Activated CD4-positive, alpha-beta T cell treated with anti-CD3 and anti-CD28 coated beads, Interleukin-2, amount 10 ng/mL, durations not matched to agents 24 days and 14 days (primary cell): ENCODE data around the gene MALRD1. TPM values are rescaled to one million over a fixed set of nuclear protein-coding genes. Genes with fewer than 3 reads are reported as not detected.

ENCODE experiments used
- DNase-seq: peaks from one replicate; pipeline ENCODE4 v3.0.0; 2022
- H3K27ac Mint-ChIP-seq: one replicate; pipeline ENCODE4 v1.8.0; 2022; ENCODE audit warnings: mild to moderate bottlenecking, mixed read lengths
- H3K27me3 Mint-ChIP-seq: one replicate; pipeline ENCODE4 v1.8.0; 2022; ENCODE audit warnings: mixed read lengths
- H3K36me3 Mint-ChIP-seq: one replicate; pipeline ENCODE4 v1.8.0; 2022; ENCODE audit warnings: low read depth, mild to moderate bottlenecking, mixed read lengths
- H3K4me1 Mint-ChIP-seq: one replicate; pipeline ENCODE4 v1.8.0; 2021; ENCODE audit warnings: mixed read lengths
- H3K4me3 Mint-ChIP-seq: one replicate; pipeline ENCODE4 v1.8.0; 2022; ENCODE audit warnings: mild to moderate bottlenecking, moderate library complexity, mixed read lengths
- H3K9me3 Mint-ChIP-seq: one replicate; pipeline ENCODE4 v1.8.0; 2021; ENCODE audit warnings: mixed read lengths
- intact Hi-C: fragments of 100-400 bp; cut with micrococcal nuclease; formaldehyde crosslinking; loops from one replicate; pipeline ENCODE4 v1.15.1; 2023
- total RNA-seq: library from RNA; stranded (reverse); gene quantifications from 2 replicates; pipeline ENCODE4 v1.2.3, GENCODE V29; 2022

MALRD1 gene
- total RNA-seq, 1 donor from 2014 or later = not detected

DNA sequence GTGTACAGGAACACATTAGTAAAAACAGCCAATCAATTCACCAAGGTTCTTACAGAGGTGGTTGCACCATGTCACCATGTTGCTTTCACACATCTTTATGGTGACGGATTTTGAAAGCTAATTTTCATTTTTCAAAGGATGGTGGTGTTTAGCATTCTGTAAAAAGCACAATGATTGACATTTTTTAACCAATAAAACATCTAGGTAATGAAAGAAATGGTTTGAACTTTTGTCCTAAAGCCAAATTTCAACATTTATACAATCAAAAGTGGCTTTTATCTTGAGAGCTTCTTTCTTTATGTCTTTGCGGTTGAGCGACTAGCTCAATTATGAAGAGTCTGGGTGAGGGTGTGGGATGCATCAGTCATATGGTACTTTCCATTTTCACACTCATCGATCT lies 94.4 kb downstream of the MALRD1 start:
- Mint-ChIP-seq H3K4me3 (no peak overlapping the region), H3K36me3 (no peaks in the 10 kb centered on the region), H3K27me3 (no peaks in the 10 kb centered on the region), H3K4me1 (no peaks in the 10 kb centered on the region), H3K9me3 (peaks cover 12% of the 10 kb centered on the region), H3K27ac (no peak overlapping the region)
- no peak for DNase-seq
- intact Hi-C loops = no loop called here

DNA sequence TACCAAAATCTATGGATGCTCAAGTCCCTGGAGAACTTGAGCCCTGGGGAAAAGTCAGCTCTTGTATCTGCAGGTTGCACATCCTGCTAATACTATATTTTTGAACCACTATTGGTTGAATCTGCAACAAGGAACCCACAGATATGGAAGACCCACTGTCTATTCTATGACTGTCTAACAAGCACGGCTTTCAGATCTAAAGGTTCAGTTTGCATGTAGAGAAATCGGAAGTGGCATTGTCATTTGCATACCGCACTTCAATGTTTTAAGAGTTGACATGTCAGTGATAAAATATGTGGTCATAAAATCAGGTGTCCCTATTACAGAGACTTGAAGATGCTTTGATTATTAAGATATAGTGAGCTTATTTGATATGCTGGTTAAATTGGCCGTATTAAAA lies 95.6 kb downstream of the MALRD1 start:
- Mint-ChIP-seq H3K27ac (no peak overlapping the region), H3K4me3 (no peak overlapping the region), H3K27me3 (no peaks in the 10 kb centered on the region), H3K4me1 (no peaks in the 10 kb centered on the region), H3K9me3 (peaks cover 13% of the 10 kb centered on the region), H3K36me3 (no peaks in the 10 kb centered on the region)
- intact Hi-C loops = no loop called here
- no peak for DNase-seq

DNA sequence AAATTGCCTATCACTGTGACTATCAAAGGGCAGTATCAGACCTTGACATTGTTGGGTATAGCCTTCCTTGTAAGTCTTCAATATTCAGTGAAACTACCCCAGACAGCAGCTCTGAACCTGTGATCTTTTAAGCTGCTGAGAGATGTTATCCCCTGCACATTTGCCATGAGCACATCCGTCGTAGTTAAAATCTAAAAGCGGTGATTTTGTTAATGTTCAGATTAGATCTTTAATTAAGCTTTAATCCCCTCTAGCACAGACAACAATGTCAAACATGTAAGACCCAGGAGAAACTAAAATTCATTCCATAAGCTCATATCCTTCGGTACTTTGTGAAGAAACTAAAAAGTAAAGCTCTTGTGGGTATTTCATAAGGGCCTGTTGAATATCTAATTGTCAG lies 105.8 kb downstream of the MALRD1 start:
- no peaks in the 10 kb centered on the region for H3K9me3 Mint-ChIP-seq
- H3K27me3 Mint-ChIP-seq = no peaks in the 10 kb centered on the region
- no peaks in the 10 kb centered on the region for H3K36me3 Mint-ChIP-seq
- no peak for DNase-seq
- no peaks in the 10 kb centered on the region for H3K4me1 Mint-ChIP-seq
- no peak overlapping the region for H3K27ac Mint-ChIP-seq
- intact Hi-C loops = no loop called here
- H3K4me3 Mint-ChIP-seq = no peak overlapping the region

DNA sequence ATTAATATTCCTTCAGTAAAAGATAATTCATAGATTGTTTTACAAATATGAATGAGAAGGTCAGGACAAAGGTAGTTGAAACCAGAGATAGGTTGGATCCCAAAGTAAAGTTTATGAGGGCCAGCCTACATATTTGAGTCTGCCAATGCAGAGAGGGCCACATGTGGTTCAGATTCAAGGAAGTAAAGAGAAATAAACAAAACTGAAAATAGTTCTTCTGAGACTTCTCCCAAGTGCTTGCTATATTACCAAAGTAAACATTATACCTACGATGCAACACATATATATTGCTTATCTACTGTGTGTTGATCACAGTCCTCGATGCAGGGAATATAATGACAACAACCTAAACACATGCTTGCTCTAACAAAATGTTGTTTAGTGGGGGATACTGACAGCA lies 109.8 kb downstream of the MALRD1 start:
- no peak overlapping the region for H3K27ac Mint-ChIP-seq
- H3K36me3 Mint-ChIP-seq = no peaks in the 10 kb centered on the region
- H3K4me1 Mint-ChIP-seq = no peaks in the 10 kb centered on the region
- H3K4me3 Mint-ChIP-seq = no peak overlapping the region
- H3K9me3 Mint-ChIP-seq = no peaks in the 10 kb centered on the region
- no peaks in the 10 kb centered on the region for H3K27me3 Mint-ChIP-seq
- intact Hi-C loops = no loop called here
- no peak for DNase-seq

DNA sequence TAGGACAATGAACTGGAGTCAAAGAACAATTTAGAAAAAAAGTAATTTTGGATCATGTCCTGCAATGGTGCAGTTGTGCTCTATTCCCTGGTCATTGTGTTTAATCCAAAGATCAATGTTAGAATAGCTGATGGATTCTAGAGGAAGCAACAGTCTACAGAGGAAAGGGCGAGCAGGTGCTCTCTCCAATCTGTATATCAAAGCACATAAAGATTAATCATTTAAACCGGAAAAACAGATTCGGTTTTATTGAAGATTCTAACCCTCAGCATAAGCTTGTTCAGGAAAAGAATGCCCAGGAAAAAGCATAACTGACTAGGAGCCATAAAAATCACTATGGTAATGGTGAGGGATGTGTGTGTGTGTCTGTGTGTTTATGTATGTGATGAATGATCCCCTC lies 110.3 kb downstream of the MALRD1 start:
- no peaks in the 10 kb centered on the region for H3K36me3 Mint-ChIP-seq
- no peak overlapping the region for H3K27ac Mint-ChIP-seq
- no peaks in the 10 kb centered on the region for H3K9me3 Mint-ChIP-seq
- no peaks in the 10 kb centered on the region for H3K4me1 Mint-ChIP-seq
- H3K27me3 Mint-ChIP-seq = no peaks in the 10 kb centered on the region
- H3K4me3 Mint-ChIP-seq = no peak overlapping the region
- intact Hi-C loops = no loop called here
- no peak for DNase-seq

DNA sequence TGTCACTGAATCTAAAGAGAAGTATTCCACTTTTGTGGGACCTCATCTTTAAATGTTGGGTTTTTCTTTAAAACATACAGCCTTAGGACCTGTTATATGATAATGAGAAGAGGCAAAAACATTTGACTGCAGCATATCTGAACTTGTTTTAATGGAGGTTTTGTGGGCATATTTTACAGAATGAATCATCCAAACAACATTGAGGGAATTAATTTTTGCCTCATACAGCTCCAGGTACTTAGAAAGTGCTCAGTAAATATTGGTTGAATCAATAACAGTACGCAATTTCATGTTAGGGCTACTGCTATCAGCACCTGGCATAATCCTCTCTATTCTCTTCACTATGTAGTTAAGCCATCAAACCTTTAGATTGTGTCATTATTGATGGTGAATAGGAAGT lies 115.9 kb downstream of the MALRD1 start:
- no peak for DNase-seq
- Mint-ChIP-seq H3K4me1 (no peaks in the 10 kb centered on the region), H3K9me3 (no peaks in the 10 kb centered on the region), H3K27ac (no peak overlapping the region), H3K36me3 (no peaks in the 10 kb centered on the region), H3K27me3 (no peaks in the 10 kb centered on the region), H3K4me3 (no peak overlapping the region)
- intact Hi-C loops = no loop called here

DNA sequence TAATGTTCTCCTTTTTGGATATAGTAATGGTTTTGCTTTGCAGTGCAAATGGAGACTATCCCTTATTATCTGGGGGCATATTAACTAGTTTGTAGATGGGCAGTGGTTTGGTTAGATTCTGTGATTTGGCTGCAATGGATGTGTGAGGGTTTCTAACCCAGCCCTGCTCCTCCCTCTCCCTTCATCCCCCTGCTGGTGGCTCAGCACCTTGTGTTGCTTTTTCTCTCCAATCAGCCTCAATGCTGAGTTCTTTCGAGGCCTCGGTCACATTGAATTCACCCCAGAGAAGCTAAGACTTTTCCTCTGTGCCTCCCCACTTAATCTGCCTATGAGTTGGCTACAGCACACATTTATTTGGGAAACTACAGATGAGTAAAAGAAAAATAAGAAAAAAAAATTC lies 120.0 kb downstream of the MALRD1 start:
- no peak overlapping the region for H3K4me3 Mint-ChIP-seq
- intact Hi-C loops = no loop called here
- H3K9me3 Mint-ChIP-seq = no peaks in the 10 kb centered on the region
- H3K27me3 Mint-ChIP-seq = no peaks in the 10 kb centered on the region
- DNase-seq = no peak
- no peak overlapping the region for H3K27ac Mint-ChIP-seq
- H3K36me3 Mint-ChIP-seq = no peaks in the 10 kb centered on the region
- H3K4me1 Mint-ChIP-seq = no peaks in the 10 kb centered on the region

DNA sequence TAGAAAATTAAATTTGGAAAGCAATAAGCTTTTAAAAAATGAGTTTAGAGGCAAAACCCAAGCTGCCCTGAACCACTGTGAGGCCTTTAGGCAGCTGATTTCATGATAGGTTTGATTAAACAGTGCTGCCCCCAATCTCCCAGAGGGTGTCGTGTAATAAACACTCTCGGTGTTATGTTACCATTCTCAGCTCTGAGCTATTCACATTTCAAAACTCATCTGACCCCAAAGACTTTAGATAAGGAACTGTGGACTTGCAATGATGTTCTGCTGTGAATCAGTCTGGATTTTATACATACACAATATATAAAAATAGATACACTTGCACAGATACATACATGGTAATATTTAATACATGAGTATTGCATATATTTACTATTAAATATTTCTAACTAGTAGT lies 120.4 kb downstream of the MALRD1 start:
- H3K36me3 Mint-ChIP-seq = no peaks in the 10 kb centered on the region
- H3K4me1 Mint-ChIP-seq = no peaks in the 10 kb centered on the region
- H3K4me3 Mint-ChIP-seq = no peak overlapping the region
- no peak for DNase-seq
- no peaks in the 10 kb centered on the region for H3K27me3 Mint-ChIP-seq
- H3K9me3 Mint-ChIP-seq = no peaks in the 10 kb centered on the region
- intact Hi-C loops = no loop called here
- no peak overlapping the region for H3K27ac Mint-ChIP-seq

DNA sequence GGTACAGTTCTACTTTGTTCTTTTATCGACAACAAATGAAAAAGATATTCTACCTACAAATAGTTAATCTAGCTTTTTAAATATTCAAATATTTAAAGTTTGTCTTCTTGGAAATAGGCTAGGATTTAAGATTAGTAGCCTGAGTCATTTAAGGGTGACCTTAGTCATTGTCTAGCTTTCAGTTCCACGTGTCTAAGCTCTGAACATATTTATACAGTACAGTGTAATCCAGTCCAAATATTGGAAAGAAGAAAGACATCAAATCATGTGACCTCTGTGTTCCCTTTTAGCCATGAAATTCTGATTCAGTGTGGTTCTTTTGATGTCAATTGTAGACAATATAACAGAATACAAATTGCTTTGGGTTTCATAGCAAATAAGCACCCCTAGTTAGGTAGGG lies 121.1 kb downstream of the MALRD1 start:
- no peaks in the 10 kb centered on the region for H3K9me3 Mint-ChIP-seq

DNA sequence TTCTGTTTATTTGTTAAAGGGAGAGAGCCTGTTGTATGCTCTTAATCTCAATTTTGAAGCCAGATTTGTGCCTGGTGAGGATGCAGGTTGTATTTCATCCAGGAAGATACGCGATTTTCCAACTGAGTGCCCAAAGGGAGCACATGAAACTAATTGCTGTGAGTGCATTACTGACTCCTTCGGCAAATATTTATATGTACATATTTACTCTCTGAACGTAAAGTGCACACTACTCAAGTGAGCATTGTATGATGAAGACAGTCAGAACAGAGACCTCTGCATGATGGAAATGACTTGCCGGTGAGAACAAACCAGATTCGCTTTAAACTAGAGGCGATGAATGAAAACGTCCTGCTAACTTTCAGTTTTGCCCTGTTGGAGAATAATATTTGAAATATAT lies 130.1 kb downstream of the MALRD1 start:
- Mint-ChIP-seq H3K27me3 (no peaks in the 10 kb centered on the region), H3K9me3 (no peaks in the 10 kb centered on the region), H3K4me1 (no peaks in the 10 kb centered on the region), H3K36me3 (no peaks in the 10 kb centered on the region), H3K4me3 (no peak overlapping the region), H3K27ac (no peak overlapping the region)
- DNase-seq = no peak
- intact Hi-C loops = no loop called here

More for the DNA sequence above, 121.1 kb downstream of the MALRD1 start:
- H3K36me3 Mint-ChIP-seq = no peaks in the 10 kb centered on the region
- no peak overlapping the region for H3K4me3 Mint-ChIP-seq
- intact Hi-C loops = no loop called here
- no peak overlapping the region for H3K27ac Mint-ChIP-seq
- DNase-seq = no peak
- no peaks in the 10 kb centered on the region for H3K4me1 Mint-ChIP-seq
- H3K27me3 Mint-ChIP-seq = no peaks in the 10 kb centered on the region

DNA sequence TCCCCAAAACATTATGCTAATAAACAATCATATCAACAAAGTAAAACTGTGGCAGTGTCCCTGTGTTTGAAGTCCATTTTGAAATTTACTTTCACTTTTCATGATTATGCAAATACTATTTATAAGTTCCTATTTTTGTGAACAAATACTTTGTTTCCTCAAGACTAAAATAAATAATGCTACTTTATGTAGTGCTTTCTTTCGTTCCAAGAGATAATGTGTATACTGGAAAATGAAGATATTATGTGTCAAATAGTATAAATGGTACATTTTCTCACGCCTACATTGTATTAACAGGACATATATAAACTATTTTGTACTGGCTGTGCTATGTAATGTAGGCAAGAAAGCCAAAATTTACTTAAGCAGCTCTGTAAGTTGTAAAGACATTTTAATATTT lies 136.3 kb downstream of the MALRD1 start:
- Mint-ChIP-seq H3K9me3 (no peaks in the 10 kb centered on the region), H3K27ac (no peak overlapping the region), H3K4me3 (no peak overlapping the region), H3K36me3 (no peaks in the 10 kb centered on the region), H3K27me3 (no peaks in the 10 kb centered on the region), H3K4me1 (no peaks in the 10 kb centered on the region)
- intact Hi-C loops = no loop called here
- DNase-seq = no peak

DNA sequence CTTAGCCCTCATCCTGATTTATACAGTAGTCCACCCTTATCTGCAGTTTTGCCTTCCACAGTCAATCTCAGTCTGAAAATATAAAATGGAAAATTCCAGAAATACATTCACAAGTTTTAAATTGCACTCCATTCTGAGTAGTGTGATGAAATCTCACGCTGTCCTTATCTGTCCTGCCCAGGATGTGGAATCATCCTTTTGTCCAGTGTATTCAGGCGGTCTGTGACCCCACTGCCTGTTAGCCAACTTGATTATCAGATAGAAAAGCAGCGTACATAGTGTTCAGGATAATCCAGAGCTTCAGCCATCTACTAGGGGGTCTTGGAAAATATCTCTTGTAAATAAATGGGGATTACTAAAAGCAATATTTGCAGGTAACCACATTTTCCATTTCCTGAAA lies 146.3 kb downstream of the MALRD1 start:
- no peaks in the 10 kb centered on the region for H3K36me3 Mint-ChIP-seq
- H3K27ac Mint-ChIP-seq = no peak overlapping the region
- H3K4me3 Mint-ChIP-seq = no peak overlapping the region
- no peaks in the 10 kb centered on the region for H3K4me1 Mint-ChIP-seq
- intact Hi-C loops = no loop called here
- H3K27me3 Mint-ChIP-seq = no peaks in the 10 kb centered on the region
- no peak for DNase-seq
- no peaks in the 10 kb centered on the region for H3K9me3 Mint-ChIP-seq

DNA sequence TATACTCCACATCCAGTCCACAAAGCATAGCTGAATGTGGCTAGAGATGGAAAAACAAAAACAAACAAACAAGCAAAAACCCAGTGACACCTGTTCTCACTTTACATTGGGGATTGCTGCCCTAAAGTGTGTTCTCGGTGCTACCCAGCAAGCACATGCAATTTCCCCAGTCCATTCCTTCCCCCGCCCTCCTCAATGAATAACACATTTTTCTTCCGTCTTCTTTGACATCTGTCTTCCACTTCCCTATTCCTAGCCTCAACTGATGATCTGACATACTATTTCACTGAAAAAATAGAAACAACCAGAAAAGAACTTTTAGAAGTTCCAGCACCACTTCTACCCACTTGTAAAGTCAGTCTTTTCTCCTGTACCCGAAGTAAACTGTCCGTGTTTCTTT lies 147.1 kb downstream of the MALRD1 start:
- no peaks in the 10 kb centered on the region for H3K27me3 Mint-ChIP-seq
- H3K9me3 Mint-ChIP-seq = no peaks in the 10 kb centered on the region
- no peak for DNase-seq
- no peak overlapping the region for H3K27ac Mint-ChIP-seq
- intact Hi-C loops = no loop called here
- H3K4me1 Mint-ChIP-seq = no peaks in the 10 kb centered on the region
- H3K36me3 Mint-ChIP-seq = no peaks in the 10 kb centered on the region
- H3K4me3 Mint-ChIP-seq = no peak overlapping the region

DNA sequence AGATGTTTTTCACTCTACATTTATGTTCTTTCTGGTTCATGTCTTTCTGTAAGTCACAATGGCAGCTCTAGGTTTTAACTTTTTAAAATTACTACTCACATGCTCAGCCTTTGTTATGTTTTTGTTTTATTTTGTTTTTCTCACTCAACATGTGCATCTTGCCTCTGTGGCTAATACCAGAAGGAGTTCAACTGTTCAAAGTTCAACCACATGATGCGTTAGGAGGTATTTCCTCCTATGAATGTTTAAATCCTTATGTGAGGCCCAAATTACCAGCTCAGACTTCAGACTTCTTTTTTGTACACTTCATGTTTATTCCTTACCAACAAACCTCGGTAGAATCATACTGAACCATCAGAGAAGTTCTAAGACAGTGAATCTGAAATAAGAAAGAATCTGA lies 151.6 kb downstream of the MALRD1 start:
- Mint-ChIP-seq H3K27ac (no peak overlapping the region), H3K4me3 (no peak overlapping the region), H3K4me1 (no peaks in the 10 kb centered on the region), H3K27me3 (no peaks in the 10 kb centered on the region), H3K9me3 (no peaks in the 10 kb centered on the region), H3K36me3 (no peaks in the 10 kb centered on the region)
- no peak for DNase-seq
- intact Hi-C loops = no loop called here

DNA sequence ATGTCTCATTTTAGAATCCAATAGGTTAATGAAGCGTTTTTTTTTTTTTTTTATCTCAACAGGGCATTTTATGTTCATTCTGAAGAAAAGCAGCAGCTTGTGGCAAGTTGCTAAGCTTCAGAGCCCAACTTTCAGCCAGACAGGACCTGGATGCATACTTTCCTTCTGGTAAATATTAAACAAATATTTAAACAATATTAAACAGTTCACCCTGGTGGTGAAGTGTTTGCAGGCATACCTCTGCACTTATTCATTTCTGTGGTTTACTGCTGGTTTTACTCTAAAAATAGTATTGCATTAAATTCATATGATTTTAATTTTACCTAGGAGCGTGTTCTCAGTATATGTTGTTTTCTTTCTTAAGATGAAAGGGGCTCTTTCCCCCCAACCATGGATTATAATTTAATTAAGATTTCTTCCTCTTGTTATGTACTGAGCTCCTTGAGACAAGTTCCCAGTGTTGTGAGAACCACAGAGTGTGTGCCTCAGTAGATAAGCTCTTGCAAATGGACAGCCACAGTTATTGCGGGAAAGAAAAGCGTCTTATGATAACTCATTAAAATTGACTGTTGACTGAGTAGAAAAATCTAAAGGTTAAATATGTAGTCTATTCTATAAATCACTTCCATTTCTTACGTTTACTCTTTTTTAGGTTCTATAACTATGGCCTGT lies 155.8 kb downstream of the MALRD1 start:
- Mint-ChIP-seq H3K9me3 (peaks cover 3% of the 10 kb centered on the region), H3K36me3 (no peaks in the 10 kb centered on the region), H3K4me1 (no peaks in the 10 kb centered on the region), H3K4me3 (no peak overlapping the region), H3K27ac (no peak overlapping the region), H3K27me3 (no peaks in the 10 kb centered on the region)
- DNase-seq = no peak
- intact Hi-C loops = no loop called here
